GM19452 (cell line): ENCODE results near the gene PELO.
"Not testable (repeated sequence)": the region's sequence is repeated elsewhere in the genome, so short reads cannot be mapped to it uniquely, and the experiment has no call there.

Experiments
- ATAC-seq: cut with Tn5 transposase; IDR thresholded peaks from one replicate; pipeline ENCODE4 v1.9.1; 2021; ENCODE audit not compliant: unreplicated experiment

The PELO gene

DNA sequence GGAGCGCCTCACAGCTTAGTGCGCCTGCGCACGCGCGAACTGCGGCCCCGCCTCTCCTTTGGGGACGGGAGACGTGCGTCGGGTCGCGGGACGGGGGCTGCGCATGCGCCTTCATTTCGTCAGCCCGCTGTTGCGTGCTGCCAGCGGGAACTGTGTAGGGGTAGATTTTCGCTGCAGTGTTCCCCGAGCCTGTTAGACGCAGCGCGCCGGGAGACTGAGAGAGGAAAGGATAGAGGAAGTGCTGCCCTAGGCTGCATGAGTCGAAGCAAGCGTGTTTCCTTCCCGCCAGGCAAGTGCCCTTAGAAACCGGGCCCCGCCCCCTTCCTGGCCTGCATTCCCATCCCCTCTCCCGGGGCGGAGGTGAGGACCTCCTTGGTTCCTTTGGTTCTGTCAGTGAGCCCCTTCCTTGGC lies 12.3 kb downstream of the PELO start:
- peak; percentile 82 for ATAC-seq

DNA sequence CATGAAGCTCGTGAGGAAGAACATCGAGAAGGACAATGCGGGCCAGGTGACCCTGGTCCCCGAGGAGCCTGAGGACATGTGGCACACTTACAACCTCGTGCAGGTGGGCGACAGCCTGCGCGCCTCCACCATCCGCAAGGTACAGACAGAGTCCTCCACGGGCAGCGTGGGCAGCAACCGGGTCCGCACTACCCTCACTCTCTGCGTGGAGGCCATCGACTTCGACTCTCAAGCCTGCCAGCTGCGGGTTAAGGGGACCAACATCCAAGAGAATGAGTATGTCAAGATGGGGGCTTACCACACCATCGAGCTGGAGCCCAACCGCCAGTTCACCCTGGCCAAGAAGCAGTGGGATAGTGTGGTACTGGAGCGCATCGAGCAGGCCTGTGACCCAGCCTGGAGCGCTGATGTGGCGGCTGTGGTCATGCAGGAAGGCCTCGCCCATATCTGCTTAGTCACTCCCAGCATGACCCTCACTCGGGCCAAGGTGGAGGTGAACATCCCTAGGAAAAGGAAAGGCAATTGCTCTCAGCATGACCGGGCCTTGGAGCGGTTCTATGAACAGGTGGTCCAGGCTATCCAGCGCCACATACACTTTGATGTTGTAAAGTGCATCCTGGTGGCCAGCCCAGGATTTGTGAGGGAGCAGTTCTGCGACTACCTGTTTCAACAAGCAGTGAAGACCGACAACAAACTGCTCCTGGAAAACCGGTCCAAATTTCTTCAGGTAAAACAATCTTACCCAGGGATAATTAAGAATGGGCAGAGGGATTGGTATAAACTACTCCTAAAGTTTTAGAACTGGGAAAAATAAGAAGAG lies 12.9 kb downstream of the PELO start:
- peak; percentile 44 for ATAC-seq

DNA sequence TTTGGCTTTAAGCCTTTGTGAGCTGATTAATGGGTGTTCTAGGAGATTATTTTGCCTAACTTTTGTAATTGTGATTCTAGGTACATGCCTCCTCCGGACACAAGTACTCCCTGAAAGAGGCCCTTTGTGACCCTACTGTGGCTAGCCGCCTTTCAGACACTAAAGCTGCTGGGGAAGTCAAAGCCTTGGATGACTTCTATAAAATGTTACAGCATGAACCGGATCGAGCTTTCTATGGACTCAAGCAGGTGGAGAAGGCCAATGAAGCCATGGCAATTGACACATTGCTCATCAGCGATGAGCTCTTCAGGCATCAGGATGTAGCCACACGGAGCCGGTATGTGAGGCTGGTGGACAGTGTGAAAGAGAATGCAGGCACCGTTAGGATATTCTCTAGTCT lies 13.6 kb downstream of the PELO start:
- ATAC-seq = no peak

DNA sequence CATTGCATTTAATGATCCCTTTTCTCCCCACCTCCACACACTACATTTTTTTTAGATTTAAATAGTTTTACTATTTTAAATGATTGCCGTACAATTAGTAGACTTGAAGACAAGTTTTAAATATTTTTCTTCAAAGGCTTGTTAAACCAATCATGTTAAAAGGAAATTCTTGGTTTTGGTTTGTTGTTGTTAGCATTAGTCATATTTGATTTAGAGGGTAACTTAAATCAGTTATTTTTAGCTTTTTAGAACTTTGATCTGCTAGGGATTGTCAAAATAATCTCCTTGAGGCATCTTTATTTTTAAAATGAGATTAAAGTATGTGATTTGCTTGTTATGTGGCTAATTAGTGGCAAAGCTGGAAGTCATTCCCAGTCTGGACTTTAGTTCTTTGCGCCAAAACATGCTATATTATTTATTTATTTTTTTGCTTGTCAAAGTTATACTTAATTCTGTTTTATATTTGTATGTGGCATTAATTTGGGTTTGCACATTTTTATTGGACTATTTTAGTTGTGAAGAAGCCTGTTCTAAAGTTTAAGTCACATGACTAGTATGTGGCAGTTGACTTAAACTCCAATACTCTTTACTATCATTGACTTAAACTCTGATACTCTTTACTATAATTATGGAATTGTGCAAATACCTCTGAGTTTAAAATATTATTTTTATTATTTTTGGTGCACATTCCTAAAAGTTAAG lies 14.7 kb downstream of the PELO start:
- ATAC-seq = no peak

DNA sequence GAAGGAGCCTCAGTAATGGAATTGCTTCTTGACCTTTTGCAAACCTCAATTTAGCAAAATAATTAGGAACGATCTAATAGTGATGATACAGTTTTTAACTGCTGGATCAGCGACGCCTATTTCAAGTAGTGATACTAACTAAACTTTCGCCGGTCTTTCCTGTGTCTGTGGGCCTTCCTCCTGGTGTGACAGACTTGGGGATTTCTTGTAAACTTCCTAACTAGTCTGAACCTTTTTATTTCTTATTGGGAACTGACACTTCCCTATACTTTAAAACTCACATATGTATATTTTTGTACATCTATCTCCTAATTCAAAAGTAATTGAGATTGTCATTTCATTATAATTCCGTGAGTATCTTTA lies 15.2 kb downstream of the PELO start:
- ATAC-seq = no peak

DNA sequence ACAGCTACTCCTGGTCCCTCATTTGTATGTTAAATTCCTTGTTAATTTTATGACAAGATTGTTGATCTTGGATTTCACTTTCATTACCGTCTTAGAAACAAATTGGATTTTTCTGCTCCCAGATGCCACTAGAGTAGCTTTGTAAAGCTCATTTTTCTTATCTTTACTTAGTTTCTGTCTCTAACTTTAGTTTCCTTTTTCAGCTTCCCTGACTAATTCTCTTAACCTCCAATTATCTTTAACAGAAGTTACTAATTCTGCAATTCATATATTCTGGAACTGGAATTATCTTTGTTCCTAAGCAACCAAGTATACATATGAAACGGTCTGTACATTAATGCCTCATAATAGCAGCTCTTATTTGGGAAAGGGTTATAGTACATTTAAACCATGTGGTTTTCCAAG lies 16.7 kb downstream of the PELO start:
- ATAC-seq = no peak

DNA sequence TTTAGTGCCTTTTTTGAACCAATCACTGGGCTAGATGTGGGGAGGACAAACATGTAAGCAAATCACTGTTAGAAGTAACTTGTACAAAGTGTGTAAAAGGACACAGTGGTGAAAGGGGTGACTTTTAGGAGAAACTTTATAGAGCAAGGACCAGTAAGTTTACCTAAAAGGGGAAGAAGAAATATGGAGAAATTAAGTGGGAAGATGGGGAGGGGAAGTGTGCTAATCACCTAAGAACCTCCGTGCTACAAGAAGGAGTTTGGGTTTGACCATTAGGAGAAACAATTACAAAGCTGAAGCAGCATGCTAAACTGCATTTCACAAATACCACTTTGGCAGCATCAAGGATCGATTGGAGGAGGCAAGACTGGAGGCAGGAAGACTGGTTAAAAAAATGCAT lies 17.3 kb downstream of the PELO start:
- ATAC-seq = no peak

DNA sequence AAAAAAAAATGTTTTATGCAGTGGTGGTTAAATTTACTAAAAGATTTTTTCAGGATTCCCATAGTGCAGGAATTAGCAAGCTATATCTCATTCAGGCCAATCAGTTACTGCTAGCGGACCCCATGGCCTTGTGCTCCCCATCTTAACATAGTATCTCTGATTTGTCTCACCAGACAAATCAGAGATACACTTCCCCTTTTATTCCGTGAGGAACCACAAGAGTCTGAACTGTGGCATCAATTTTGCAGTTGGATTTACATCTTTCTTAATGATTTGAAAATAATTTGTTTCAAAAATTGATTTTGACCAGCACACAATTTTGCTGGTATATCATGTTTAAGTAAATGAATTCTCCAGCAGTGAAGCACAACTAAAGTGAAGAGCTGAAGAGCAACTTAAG lies 17.9 kb downstream of the PELO start:
- ATAC-seq = no peak

DNA sequence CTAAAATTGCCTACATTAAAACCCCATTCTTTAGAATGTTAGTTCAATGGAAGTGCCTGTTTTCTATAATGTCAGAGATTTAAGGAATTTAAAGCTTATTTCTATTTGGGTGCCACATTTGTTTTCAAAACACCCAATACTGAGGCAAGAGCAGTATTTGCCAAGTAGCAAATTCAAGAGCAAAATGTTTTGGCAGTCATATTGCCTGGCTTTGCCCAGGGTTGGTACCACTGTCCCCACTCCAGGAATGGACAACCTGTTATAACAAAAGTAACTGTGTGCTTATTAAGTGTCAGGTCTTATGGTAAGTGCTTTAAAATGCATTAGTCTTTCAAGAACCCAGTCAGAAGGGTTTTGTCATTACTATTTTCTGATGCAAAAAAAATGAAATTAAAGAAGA lies 19.3 kb downstream of the PELO start:
- ATAC-seq = no peak

DNA sequence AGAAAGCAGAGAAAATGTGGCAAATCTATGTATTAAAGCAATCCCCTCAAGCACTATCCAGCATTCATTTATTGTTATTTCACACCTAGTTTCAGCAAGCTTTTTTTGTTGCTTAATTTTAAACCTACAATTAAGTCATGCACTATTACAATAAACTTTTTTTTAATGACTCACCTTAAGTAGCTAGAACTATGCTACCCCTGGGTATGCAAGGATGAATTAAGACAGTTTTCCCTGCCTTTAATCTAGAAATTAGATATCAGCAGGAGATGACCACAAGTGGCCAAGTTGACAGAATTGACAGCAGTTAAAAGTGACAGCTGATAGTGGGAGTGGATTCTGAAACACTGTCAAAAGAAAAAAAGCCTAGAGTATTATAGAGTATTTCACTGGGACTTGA lies 20.0 kb downstream of the PELO start:
- ATAC-seq = no peak

DNA sequence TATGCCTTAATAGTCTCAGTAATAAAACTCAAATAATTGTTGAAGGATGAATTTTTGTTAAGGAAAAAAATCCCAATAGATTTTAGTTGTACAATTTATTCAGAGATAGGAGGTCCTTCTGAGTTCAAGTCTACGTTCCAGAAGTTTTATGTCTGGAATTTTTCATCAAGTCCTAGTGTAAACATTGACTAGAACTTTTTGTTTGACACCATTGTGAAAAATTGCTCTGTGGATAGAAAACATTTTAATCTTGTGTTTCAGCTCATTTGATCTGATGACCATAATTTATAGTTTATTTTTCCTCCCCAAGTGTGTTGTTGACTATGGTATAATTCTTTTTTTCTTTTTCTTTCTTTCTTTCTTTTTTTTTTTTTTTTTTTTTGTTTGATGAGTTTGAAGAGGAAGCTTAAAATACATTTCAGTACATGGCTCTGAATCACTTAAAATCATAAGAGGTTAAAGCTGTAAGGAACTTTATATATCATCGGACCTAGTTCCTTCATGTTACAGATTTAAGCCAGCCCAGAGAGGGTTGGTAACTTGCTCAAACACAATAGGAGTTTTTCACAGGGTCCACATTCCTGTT lies 20.7 kb downstream of the PELO start:
- ATAC-seq = no peak

DNA sequence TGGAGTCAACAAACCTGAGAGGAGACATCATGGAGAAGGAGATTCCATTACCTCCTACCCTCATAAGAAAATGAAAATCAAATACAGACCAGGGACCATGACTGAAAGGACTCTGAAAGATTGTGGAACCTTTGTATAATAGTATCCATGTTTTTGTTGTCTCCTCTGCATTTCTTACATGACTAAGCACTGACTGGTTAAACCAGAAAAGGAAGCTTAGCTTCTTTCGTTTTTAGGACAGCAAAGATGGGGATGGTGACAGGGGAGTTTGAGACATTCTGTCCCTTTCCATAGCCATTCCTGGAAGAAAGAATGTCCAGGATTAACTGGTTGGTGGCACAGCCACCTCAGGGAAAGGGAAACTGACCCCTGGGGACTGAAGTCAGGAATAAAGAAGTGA lies 22.2 kb downstream of the PELO start:
- ATAC-seq = no peak

DNA sequence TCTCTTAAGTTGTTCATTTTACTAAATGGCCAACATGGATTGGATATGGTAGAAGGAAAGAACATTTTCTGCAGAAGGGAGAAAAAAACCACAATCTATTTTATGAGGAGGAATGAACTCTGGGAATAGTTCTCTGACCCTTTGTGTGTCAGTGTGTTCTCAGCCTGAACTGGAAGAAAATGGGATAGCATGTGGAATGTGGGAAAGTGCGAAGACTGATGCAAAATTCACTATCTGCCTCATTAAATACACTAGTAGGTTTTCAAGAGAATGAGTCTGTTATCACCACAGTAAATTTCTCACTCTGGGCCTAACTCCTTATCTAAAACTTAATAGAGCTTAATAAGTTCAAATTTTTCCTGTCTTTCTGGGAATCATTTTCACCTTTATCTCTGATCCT lies 22.7 kb downstream of the PELO start:
- no peak for ATAC-seq

DNA sequence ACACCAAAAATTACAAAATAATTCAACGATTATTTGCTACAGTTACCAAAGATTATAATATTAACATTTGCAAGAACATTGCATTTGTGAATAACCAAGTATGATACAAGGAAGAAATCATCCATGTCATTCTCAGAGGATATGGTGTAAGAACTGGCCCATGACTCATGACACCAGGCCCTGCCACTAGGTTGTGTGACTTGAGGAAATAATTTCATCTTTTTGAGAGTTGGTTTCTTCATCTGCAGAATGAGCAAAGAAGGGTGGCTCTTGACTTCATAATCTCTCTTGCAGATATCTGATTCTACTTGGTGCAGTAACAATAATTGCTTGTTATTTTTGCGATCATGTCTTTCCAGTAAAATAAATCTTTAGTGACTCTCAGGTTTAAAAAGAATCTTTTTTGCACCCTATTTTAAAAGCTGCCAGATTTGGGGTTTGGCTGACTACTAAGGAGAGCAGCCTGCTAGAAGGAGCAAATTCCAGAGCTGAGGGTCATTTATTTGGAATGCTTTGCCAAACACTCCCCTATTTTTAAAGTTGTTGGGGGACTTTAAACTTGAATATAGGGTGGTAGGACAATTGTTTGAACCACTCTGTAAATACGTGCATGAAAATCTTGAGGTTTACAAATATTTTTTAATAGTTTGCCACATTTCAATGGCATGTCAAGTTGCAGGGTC lies 23.5 kb downstream of the PELO start:
- no peak for ATAC-seq

DNA sequence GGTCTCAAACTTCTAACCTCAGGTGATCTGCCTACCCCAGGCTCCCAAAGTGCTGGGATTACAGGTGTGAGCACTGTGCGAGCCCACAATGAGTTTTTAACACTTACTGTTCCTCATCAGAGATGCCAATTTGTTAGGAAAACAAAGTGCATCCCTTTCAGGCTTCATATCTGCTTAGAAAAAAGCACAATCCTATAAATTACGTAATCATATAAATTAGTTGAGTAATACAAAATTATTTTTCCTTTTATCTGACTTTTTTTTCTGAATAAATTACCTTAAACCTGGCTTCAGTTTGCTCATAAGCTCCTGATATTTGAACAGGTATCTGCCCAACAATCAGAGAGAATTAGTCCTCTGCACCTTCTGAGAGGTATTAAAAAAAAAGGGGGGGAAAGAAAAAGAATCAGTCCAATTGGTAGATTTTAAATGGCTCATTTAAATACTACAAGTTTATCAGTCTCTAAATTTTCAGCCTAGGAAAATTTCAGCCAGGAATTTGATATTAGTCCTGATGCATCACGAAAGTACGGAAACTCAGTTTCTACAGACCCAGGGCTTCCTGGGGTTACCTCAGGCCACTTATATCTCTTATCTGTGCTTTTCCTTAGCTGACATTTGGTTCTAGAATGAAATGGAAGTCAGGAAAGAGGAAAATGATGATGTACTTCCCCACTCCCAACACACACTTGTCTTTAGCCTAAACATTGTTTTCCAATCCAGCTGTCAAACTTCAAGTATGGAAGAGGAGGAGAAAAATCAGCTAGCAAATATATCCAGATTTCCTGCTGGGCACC lies 26.8 kb downstream of the PELO start:
- ATAC-seq = no peak

DNA sequence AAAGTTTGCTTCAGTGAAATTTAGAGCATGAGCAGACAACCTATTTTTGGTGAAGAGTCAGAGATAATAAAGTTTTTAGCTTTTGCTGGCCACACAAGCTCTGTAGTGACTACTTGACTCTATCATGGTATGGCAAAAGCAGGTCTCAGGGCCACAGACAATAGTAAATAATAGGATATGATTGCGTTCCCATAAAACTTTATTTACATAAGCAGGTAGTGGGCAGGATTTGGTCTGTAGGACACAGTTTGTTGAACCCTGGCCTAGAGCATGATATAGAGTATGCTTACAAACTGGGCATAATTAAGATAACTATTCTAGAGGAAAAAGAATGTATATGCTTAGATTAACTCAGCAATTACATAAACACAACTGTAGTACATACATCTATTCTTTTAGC lies 30.1 kb downstream of the PELO start:
- no peak for ATAC-seq

DNA sequence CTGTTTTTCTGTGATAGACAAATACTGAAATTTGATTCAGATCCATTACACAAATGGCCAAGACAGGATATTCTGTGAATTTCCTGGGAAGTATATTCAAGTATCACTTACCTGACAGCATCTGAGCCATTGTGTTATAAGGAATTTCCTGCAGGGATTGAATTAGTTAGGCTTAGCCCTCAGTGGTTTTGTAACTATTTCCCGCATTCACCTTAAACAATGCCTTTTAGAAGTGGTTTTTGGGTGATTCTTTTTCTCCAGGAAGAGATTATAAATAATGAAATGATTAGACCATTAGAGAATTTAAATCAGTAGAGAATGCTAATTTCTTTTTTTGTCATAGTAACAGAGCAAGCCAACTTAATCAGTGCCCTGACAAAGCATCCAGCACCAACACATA lies 30.6 kb downstream of the PELO start:
- no peak for ATAC-seq

DNA sequence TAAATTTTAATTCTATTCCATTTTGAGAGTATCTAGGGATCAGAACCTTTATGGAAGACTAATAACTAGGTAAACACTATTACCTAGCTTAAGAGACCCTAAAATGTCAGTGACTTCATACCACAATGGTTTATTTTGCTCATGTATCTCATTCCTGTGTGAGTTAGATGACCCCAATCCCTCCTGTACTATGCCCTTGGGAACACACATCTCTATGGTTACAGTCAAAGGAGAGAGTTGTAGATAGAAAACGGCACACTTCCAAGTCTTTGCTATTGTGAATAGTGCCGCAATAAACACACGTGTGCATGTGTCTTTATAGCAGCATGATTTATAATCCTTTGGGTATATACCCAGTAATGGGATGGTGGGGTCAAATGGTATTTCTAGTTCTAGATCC lies 31.1 kb downstream of the PELO start:
- not testable (repeated sequence) for ATAC-seq

DNA sequence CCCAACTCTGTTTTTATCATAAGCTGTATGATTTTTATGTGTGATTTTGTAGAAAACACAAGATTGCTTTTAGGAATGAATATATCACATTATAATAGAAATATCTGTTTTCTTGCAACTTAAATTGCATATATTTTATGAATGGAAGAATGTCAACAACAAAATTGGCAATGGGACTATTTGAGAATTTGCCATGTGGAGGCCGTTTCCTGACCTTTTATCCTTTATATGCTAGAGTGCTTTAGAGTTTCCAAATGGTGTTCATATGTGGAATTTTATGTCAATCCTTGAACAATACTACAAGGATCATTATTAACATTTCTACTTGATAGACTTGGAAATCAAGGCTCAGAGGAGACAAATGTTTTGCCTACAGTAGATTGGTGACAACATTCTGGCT lies 34.2 kb downstream of the PELO start:
- no peak for ATAC-seq

DNA sequence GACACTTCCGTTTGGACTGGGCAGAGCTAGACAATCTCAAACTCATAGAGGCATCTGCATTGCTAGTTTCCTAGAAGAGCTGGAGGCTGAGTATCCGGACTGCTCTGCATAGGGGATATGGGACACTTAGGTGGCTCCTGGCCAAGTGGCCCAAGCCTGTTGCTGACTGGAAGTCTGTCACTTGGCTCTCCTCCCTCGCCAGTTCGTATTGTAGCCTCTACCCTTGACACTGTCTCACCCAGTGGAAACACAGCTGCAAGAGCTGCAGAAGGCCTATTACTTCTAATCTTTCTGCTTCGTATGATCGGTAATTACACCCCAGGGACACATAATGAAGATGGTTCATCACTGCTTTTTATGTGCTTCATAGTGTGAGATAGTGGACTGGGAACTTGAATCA lies 34.7 kb downstream of the PELO start:
- no peak for ATAC-seq

DNA sequence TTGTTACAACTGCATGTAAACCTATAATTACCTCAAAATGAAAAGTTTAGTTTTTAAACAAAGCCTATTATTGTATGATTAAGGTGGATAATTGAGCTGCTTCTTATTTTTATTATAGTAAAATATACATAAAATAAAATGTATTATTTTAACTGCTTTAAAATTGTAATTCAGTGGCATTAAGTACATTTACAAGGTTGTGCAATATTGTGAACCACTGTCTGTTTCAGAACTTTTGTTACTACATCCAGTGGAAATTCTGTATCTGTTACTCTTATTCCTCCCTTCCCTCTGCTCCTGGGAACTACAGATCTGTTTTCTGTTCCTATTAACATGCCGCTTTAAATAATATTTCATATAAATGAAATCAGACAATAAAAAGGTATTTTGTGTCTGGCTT lies 37.1 kb downstream of the PELO start:
- ATAC-seq = no peak
